Right kidney (tissue), 1 donor: ENCODE data around the gene FNBP1.
"Not testable (repeated sequence)": the region's sequence is repeated elsewhere in the genome, so short reads cannot be mapped to it uniquely, and the experiment has no call there.

Experiments
- DNase-seq: peaks from one replicate; pipeline ENCODE4 v3.0.0-alpha.2; 2016

FNBP1 gene

GRCh38 chr9:129958796-129959195 is 84.2 kb downstream of the FNBP1 start:
- DNase-seq: no peak

- DNase-seq: no peak
These were observed 88.0 kb downstream of the FNBP1 start for GRCh38 chr9:129954868-129955550.

GRCh38 chr9:129953736-129954135 is 89.3 kb downstream of the FNBP1 start:
- no peak for DNase-seq

DNA sequence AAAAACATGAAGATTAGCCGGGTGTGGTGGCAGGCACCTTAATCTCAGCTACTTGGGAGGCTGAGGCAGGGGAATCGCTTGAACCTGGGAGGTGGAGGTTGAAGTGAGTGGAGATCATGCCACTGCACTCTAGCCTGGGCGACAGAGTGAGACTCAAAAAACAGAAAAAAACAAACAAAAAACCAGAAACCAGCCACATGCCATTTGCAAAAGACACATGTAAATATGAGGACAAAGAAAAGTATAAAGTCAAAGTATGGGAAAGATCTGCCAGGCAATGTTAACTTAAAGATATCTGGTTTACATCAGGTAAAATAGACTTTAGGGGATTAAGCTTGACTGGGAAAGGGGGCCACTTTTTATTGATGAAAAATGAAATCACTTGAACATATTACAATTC is 90.7 kb downstream of the FNBP1 start:
- DNase-seq: no peak

DNA sequence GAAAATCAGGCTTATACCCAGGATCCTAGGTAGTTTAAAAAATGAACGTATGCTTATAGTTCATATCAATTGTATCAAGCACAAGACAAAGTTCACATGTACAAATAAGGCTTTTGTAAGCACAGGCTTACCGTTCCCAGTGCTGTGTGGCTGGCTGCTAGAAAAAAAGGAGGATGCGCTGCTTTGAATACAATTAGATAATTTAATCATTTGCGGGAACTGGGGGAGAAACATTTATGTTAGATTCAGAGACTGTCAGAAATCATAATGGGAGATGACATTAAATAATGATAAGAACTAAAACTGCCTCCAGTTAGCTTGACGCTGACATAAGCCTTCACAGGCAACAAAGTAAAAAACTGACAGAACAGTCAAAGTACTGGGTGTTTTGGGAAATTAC is 93.2 kb downstream of the FNBP1 start:
- no peak for DNase-seq

GRCh38 chr9:129948626-129949025 is 94.4 kb downstream of the FNBP1 start:
- DNase-seq: not testable (repeated sequence)

- no peak for DNase-seq
These were observed 96.6 kb downstream of the FNBP1 start for GRCh38 chr9:129946246-129946995.

- DNase-seq: no peak
These were observed 97.7 kb downstream of the FNBP1 start for GRCh38 chr9:129945314-129945713.

DNA sequence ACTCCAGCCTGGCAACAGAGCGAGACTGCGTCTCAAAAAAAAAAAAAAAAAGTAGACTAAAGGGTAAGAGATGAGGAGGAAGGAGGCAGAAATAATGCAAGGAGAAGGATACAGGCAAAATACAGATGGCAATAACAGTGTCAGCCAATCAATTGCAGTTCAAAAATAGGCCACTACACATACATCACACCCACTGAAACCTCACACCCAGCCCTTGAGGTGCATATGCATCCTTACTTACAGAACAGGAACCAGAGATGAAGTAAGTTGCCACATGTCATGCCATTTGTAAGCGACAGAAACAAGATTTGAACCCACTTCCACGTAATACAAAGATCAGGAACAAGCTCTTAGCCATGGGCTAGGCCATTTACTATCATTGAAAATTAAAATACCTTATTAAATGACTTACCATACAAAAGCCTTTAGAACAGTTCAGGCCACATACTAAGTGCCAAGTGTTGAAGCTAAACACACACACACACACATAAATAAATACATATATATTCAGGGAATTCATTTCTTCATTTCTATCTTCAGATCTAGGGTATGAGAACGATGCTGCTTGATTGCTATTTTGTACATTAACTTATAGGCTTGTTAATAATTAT is 98.4 kb downstream of the FNBP1 start:
- no peak for DNase-seq

DNA sequence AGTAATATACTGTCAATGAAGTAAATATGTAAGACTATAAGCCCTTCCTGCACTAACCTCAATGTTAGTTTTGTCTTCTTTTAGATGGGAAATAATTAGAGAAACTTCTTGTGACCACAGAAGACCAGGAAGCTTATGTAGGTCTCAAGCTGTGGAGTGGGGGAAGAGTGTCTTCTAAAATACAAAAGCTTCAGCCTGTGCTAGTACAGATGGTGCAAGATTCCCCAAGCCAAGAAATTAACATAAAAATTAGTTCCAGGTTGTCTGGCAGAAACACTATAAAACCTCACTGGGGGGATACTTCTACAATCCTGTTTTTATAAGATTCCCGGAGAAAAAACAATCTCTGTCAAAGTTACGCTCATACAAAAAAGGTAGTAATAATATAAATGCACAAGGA is 103.6 kb downstream of the FNBP1 start:
- no peak for DNase-seq

DNA sequence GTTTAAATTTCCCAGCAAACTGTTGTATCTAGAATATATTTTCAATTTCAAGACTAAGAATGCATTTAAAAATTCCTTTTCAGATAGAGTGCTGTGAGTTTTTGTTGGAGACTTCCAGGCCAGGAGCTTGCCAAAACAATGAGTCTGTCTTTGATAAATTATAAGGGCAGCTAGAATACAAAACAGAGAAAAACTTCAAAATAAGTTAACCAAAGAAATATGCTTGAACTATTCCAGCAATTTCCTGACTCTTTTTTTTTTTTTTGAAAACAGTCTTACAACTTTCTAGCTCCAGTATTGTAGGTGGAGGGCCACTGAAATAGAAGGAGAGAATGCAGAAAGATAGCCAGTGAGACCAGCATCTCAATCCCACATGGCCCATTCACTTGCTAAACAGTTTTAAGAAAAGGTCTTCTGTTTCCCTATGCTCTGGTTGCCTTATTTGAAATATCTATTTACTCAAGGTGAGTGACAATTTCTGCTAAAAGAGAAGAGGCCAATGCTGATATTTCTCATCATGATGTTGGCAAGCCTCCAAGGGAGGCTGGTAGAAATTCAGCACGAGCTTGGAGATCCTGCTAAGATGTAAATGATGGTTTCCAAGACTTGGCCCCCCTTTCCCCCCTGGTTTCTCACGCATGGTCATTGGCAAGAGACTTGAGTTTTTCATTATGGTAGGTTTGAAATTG is 104.6 kb downstream of the FNBP1 start:
- DNase-seq: peak; percentile 15

- not testable (repeated sequence) for DNase-seq
These were observed 105.1 kb downstream of the FNBP1 start for GRCh38 chr9:129937879-129938278.

DNA sequence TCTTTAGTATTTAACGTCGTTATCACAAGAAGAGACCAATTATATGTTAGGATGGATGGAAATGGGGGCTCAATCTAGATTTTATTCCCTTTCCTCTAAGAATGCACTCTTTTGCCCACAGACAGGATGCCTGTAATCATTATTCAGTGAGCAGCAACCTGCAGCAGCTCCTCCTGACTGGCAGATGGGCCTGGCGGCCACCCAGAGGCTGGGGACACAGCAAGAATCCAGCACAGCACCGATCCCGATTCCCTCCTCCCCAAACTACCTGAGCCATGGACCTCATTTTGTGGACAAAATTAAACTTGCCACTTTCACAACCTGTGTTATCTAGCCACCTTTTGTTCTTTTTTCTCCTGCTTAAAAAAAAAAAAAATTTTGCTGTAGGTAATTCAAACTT is 106.8 kb downstream of the FNBP1 start:
- DNase-seq: no peak

GRCh38 chr9:129934780-129935179 is 108.2 kb downstream of the FNBP1 start:
- DNase-seq: no peak

DNA sequence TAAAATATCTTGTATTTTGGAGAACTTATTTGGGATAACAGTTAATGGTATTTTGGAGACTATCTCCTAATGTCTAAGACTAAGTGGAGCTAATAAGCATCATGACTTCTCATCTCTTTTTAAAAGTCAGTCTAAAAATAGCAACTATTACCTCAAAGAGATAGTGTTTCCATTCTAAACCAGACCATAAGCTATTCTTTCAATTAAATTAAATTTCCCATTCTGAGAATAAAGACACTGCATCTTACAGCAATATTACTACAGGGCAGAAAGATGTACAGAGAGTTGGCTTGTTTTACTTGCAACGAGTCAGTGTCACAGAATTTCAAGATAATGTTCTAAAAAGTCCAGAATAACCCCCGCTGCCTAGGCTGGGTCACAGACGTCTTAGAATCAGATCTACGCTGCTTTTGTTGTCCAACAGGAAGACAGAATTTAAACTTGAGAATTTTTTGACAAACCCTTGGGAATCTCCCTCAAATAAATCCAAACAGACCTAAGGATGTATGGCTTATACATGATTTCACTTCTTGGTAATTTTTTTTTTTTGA is 108.9 kb downstream of the FNBP1 start:
- DNase-seq: no peak

DNA sequence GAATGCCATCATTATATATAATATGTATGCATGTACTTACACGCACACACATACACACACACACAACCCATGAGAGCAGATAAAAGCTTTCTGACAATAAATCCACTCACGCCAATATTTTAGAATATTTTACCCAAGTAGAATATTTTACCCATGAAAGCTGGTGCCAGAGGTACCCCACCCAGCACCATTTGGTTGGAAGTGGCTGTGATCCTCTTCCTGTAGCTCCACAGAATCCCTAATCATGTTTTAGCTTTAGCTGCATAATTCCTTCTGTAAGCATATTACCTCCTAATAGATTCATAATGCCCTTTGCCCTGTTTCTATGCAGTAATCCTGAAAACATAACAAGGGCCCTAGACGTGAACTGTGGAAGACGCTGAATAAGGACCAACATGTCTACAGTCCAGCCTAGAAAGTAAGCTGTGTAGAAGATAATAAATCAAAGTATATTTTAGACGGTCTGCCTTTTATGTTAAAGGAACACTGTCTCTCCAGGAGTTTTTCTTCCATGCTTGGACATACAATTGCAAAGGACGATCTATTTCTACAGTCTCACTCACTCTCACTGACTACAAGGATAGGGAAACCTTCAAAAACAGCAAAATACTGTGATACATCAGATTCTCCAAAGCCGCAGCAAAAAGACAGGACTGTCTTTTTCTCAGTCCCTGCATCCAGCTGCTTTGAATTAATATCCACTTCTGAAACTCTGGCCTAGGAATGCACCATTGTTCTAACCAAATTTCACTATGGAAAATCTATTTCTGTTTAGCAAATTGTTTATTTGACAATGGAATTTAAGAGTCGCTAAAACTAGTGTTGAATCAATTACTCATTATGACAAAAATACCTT is 109.6 kb downstream of the FNBP1 start:
- no peak for DNase-seq

- DNase-seq: peak; percentile 7
These were observed 110.5 kb downstream of the FNBP1 start for GRCh38 chr9:129932303-129933151.

DNA sequence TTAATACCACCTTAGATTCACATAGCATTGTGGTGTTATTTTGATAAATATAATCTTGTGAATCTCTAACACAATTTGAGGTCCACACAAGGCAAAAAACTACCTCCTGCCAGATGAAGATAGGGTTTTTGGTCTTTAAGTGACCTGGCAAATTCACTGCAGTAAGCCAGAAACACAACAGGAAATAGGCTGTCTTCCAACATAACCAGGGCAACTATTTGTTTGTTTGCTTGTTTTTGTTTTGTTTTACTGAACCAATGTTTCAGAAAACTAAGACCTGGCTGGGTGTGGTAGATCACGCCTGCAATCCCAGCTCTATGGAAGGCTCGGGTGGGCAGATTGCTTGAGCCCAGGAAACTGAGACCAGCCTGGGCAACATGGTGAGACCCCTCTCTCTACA is 112.2 kb downstream of the FNBP1 start:
- DNase-seq: no peak

- DNase-seq: no peak
These were observed 113.4 kb downstream of the FNBP1 start for GRCh38 chr9:129929496-129930125.

GRCh38 chr9:129923589-129923988 is 119.4 kb downstream of the FNBP1 start:
- no peak for DNase-seq
